Activated naive CD4-positive, alpha-beta T cell treated with Interleukin-2 at 50 U/mL for 16 hours (primary cell): ENCODE data around the gene CERS1.

Experiments used
- DNase-seq: peaks from one replicate; pipeline ENCODE4 v3.0.0-alpha.2; 2020

CERS1 gene

DNA sequence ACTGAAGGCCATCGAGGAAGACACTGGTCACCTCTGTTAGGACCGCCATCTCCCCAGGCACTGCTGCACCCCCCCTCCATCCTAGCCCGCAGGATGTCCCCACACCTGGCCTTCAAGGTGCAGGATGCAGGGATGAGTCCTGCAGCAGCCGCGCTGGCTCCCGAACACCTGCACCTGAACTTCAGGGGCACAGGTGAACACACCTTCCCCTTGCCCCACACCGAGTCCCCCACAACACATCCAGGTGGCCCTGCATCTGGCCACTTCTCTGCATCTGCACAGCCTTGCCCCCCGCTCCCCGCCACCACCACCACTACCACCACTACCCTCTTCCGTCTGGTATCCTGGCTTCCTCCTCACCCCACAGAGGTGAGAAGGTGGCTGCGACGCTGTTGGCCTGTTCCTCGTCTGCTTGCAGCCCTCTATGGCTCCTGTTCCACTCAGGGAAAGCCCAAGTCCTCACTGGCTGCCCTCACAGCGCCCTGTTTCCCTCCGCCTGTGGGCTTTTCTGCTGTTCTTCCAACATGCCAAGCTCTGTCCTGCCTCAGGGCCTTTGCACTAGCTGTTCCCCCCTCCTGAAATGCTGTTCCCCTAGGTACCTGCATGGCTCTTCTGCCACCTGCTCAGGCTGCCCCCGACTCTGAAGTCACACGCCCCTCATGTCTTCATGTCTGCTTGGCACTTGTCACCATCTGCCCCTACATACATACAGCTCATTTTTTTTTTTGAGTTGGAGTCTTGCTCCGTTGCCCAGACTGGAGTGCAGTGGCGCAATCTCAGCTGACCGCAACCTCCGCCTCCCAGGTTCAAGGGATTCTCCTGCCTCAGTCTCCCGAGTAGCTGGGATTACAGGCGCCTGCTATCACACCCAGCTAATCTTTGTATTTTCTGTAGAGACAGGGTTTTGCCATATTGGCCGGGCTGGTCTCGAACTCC is 1.4 kb upstream of the CERS1 start:
- DNase-seq: no peak

DNA sequence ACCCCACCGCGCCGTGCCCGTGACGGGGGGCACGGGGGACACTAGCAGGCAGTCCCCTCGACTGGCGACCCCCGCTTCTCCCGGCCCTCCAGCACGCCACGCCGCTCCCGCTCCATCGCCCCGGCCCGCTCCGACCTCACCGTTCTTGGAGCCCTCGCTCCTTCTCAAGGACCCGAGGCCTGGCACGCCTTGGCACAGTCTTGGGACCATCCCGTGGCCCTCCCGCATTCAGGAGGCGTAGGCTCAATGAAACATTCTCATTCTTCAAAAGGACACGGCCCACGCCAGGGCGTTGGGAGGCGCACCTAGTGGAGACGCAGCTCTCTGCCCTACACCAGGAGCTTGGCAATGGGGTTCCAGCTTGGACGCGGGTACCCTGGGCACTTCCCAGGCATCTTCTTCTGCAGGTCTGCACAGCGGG is 473 bp upstream of the CERS1 start:
- DNase-seq: no peak

DNA sequence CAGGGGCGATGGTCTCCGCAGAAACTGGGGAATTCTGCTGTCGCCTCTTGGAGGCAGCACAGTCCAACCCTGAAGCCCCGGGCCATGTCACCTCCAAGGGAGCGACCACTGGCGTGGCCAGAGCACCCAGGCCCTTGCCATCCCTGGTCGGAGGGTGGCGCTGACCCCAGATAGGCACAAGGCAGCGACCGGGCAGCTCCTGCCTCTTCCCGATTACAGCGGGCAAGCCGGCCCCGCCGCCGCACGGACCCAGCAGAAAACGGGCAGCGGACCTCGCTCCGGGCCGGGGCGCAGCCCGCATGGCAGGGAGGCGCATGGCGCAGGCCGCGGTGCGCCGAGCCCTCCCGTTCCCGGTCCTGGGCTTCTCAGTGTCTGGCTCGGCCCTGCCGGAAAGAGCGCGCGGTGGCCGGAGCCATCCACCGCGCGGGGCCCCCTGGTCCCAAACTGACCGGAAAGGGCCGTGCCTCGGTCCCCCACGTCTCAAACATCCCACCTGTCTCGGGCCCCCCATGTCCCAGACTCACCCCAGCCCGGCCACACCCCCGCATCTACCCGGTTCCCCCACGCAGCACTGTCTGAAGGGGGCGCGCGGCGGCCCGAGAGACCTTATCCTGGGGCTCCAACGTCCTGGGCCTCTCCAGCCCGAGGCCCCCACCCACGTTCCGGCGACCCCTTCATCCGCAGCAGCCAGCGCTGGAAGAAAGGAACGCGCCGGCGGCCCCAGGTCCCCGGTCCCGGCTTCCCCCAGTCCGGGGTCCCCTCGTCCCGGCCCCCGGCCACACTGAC is 727 bp downstream of the CERS1 start:
- DNase-seq: no peak

DNA sequence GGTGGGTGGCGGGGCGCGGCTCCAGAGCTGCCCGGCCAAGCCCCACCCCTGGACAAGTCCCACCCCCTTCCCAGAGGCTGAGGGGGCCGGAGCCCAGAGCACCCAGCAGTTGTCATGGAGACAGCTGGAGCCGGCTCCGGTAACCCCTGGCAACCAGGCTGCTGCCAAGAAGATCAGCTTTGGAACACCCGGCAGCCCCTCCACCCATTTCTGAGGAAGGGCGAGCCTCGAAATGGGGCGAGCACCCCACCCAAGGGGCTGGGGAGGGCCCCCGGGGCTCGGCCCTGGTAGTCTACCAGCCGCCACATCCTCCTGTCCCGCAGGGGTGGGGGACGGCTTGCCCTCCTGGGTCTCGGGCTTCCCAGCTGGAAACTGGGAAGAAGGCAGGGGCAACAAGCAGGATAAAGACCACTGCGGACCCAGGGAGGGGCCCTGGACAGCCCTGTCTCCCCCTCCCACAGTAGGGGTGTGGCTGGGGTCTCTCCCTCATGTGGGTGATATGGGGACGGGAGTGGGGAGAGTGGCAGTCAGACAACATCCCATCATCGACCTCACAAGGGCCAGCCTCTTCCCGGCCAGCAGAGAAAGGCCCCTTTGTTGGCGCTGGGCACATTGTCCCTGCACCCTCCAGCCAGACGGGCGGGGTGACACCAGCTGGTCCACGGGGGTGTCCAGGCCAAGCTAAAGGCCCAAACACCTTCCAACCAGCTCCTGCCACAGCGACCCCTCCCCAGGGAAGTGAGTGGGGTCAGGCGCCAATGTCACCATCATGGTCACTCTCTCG is 1.5 kb downstream of the CERS1 start:
- DNase-seq: no peak

DNA sequence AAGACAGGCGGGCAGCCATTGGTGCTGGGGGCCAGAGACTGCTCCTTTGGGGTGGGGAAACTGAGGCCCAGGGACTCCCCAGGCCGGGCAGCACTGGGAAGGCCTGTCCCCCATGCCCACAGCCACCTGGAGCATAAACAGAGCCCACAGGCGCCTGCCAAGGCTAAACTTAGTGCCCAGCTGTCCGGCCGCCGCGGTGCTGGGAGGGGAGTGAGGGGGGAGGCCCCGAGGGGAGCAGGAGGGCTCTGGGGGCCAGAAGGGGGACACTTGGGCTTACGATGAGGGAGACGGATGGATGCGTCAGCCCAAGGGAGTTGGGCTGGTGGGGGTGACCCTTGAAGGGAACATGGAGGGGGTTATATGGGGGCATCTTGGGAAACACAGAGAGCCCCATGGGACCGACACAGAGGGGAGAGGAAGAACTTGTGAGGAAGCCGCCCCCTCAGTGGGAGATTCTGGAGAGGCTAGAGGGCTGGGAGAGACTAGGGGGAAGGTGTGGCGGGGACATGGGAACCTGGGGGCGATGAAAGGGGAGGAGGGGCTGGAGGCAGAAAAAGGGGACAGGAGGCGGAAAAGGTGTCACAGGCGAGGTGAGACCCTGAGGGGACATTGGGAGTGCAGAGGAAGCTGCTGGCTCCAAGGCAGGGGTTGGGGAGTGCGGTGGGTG is 2.2 kb downstream of the CERS1 start:
- no peak for DNase-seq

DNA sequence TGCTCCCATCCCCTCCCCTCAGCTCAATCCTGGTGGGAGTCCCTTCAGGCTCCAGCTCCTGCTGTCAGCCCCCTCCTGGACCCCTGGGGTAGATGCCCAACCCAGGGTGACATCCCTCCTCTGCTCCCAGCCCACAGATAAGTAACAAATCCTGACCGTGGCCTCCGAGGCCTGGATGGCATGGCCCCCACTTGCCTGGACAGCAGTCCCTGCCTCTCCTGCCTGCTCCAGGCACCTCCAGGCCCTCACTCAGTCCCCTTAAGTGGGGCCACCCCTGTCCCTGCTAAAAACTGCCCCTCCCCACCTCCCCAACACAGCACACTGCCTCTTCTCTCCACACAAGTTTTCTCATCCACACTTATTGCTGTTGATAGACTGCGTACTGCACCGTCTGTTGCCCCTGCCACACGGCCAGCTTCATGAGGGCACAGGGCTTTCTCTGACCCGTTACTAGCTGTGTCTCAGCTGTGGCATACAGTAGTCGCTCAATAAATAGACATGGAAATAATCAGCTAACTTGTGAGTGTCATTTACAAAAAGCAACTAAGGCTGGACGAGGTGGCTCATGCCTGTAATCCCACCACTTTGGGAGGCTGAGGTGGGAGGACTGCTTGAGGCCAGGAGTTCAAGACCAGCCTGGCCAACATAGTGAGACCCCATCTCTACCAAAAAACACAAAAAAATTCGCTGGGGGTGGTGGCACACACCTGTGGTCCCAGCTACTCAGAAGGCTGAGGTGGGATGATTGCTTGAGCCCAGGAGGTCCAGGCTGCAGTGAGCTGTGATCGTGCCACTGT is 5.8 kb downstream of the CERS1 start:
- no peak for DNase-seq

DNA sequence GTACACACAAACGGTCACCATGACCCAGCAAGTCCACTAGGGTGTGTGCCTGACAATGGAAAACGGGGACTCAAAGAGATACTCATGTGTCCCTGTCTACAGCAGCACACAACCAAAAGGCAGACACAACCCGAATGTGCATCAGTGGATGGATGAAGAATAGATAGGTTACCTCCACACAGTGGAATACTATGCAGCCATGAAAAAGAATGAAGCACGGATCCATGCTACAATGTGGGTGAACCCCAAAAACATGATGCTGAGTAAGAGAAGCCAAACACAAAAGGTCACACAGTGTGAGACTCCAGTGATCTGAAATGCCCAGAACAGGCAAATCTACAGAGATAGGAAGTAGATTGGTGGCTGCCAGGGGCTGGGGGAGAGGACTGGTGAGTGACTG is 9.0 kb downstream of the CERS1 start:
- DNase-seq: no peak

DNA sequence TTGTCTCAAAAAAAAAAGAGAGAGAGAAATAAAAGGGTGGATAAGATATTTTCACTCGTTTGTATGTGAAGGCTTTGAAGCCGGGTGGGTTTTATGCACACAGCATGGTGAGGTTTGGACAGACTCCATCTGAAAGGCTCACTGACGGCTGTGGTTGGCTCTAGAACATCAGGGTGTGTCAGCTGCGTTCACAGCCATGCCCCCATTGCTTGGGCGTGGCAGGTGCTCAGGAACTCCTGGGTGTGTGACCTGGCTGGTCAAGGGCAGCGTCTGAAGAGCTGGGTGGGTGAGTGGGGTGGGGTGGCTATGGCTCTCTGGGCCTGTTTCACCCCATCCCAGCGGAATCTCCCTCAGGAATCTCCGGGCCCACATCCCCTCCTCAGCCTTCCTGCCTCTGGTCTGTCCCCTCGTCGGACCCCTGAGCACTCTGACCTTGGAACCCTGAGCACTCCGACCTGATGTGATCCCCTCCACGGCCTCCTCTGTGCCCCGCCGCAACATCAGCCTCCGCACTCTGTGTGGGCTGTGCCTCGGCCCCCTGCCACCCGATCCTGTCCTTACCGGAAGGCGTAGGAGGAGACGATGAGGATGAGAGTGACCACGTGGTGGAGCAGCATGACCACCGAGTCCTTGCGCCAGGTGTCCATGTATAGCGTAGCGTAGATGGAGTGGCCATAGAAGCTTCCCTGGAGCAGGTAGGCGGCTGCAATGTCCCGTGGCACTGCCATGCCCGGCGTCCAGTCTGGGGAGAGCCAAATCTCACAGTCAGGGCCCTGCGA is 12.2 kb downstream of the CERS1 start:
- DNase-seq: no peak

DNA sequence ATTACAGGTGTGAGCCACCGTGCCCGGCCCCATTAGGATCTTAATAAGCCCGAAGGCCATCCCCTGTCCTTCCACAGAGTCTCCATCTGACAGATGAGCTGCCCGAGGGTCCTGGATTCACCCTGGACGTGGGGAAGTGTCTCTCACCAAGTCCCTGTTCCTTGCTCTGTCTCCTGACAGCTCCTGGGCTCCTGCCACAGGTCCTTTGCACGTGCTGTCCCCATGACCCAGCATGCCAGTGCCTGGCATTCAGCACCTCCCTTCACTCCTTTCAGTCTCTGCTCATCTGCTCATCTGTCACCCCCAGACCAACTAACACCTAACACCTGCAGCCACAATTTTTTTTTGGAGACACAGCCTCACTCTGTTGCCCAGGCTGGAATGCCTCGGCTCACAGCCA is 14.5 kb downstream of the CERS1 start:
- DNase-seq: no peak

DNA sequence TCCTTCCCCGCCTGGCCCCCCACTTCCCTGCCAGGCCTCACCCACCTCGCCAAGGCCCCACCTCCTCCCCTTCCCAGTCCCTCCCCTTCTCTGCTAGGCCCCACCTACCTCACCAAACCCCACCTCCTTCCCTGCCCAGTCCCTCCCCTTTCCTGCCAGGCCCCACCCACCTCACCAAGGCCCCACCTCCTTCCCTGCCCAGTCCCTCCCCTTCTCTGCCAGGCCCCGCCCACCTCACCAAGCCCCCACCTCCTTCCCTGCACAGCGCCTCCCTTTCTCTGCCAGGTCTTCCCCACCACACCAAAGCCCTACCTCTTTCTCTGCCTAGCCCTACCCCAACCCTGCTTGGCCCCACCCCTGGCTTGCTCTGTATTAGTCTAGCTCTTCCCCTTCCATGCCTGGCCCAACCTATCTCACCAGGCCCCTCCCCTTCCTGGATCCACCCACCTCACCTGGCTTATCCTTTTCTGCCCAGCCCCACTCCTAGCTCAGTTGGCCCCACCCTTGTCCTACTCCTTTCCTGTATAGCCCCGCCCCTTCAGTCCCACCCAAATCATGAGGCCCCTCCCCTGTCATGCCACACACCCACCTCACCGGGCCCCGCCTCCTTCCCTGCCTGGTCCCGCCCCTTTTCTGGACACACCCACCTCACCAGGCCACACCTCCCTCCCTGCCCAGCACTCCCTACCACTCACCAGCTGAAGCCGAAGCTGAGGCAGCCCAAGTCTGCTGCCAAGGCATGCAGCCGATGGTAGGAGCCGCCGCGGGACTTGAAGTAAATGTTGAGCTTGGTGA is 16.2 kb downstream of the CERS1 start:
- peak; percentile 21 for DNase-seq

DNA sequence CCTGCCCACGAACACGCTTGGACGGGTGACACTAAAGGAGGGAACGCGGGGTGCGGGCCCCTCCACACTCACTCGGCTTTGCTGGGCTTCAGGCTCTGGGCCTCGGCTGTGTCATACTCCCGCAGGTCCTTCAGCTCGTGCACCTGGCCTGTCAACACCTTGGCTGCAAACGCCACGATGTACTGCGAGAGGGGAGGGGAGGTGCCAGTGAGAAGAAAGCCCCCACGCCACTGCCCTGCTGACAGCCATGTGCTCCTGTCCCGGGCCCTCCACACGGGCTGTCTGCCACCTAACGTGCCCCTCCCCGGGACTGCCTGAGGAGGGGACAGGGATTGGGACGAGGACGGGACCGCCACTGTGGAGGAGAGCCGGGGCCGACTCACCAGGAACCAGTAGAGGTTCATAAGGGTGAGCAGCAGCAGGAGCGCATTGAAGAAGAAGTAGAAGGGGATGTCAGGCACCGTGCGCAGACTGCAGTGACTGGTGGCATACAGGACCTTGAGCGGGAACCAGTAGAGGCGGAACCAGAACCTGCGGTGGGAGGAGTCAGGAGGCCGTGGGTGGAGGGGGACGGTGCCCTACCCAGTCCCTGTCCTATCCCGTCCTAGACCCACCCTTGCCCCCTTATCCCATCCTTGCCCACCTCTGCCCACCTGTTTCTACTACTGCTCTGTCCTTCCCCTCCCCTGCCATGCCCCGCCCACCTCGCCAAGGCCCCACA is 16.9 kb downstream of the CERS1 start:
- no peak for DNase-seq

DNA sequence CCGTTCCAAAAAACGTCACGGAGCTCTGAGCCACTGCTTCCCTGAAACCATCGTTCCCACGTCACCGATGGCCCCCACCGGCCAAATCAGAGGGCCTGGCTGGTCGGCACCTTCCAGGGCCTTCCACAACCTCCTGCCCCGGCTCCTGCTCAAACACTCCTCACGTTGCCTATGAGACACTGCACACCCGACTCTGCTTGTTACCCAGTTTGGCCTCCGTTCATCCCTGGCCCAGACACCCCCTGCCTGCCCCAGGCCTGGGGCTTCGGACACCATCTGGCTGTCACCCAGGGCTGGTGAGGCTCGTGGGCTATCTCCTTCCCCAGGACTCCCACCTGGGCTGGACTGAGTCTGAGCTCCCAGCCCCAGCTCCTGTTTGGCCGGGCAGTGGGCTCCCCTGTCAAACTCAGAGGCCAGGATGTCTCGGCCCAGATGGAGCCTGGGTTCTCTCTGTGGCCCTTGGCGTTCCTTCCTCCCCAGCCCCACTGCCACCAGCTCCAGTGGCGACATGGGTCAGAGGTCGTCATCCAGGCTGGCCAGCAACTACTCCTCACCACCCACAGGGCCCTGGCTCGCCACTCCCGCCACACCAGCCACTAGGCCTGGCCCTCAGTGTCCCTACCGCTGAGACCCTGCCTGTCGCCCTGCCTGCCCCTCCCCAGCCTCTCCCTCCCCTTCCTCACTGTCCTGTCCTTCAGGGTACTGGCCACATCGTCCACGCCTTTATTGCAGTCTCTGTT is 17.7 kb downstream of the CERS1 start:
- DNase-seq: no peak

DNA sequence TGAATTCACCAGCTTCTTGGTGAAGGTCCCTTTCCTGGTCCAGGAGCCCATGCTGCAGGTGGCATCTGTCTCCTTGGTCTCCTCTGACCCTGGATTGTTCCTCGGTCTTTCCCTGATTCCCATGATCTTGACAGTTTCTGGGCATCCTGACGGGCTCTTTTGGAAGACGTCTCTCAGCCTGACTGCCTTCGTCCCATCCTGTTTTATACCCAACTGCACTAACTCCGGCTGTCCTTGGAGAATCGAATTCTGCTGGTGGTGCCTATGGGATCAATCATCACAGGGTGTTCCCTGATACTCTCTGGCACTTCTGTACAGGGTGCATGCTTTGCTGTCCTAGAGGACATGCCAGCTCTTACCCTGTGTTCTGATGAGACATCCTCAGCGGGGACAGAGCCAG is 19.1 kb downstream of the CERS1 start:
- no peak for DNase-seq

DNA sequence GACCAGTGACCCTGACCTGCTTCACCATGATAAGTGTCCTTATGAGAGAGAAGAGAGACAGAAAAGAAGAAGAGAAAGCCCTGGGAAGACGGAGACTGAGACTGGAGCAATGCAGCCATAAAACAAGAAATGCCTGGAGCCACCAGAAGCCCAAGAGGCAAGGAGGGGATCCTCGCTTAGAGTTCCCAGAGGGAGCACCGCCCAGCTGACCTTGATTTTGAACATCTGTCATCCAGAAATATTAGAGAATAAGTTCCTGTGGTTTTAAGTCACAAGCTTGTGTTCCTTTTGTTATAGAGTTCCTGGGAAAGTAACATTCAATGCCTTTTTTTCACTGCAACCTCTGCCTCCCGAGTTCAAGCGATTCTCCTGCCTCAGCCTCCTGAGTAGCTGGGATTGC is 20.2 kb downstream of the CERS1 start:
- no peak for DNase-seq

DNA sequence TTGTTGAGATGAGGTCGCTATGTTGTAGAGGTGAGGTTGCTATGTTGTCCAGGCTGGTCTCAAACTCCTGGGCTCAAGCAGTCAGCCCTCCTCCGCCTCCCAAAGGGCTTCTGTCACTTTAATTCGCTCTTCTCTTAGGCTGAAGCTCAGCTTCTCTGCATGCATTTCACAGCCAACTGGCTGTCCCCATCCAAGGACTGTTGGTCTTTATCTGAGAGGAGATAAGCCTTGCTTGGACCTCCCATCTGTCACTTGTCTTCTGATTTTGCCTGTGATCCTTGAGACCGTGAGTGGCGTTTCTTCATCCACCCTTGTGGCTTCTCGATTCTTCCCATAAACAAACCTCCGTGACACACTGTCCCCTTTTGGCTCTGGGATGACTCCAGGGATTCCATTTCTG is 24.4 kb downstream of the CERS1 start:
- no peak for DNase-seq

DNA sequence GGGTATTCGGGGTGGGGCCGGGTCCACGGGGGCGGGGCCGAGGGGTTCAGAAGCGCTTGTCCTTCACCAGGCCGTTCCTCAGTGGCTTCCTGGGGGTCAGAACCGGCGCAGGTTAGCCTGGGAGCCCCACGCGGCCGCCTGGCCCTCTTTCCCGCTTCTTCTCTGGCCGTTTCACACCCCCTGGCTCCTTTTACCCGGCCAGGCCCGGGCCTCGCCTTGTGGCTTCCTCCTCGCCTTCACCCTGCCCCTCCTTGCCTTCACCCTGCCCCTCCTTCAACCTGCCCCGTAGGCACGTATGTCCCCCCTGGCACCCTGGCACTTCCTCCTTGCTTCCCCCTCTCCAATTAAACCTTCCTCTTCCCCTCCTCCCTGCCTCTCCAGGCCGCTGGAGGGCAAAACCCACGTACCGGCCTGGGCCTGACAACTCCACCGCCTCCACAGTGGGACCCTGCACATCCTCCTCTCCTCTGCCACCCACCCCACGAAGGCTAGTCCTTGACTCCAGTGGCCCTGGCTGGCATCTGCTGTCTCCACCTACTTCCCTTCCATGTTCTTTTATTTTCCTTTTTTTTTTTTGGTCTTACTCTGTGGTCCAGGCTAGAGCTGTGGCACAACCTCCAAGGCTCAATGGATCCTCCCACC is 25.3 kb downstream of the CERS1 start:
- DNase-seq: no peak

DNA sequence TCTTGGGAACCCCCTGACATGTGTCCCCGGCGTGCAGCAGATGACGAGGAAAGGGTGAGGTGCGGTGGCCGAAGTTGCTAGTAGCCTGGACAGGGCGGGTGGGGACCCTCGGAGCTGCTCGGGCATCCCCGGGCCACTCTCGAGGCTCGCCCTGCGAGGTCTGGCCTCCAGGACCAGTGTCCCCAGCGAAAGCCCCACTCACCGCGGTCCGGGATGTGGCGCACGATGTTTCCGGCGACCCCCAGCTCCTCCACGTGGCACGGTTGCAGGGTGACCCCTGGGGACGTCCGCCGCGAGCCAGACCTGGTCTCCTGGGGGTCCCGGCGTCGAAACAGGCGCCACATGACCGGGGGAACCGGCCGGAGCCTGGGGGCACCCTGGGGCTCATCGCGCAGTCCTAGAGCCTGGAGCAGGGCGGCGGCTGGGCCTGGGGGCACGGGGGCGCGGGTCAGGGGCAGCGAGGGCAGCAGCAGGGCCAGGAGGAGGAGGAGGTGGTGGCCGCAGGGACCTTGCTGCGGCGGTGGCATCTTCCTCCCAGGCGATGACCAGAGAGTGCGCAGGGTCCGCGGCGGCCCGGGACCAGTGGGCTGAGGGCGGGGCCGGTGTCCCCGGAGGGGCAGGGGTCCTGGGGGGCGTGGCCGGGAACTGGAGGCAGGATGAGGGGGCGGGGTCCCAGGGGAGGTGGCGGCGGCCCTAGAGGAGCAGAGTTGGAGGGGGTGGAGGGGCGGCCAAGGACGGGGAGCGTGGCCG is 26.0 kb downstream of the CERS1 start:
- DNase-seq: no peak
